CD8-positive, alpha-beta memory T cell (primary cell): Measurements from ENCODE around the gene FIGLA. TPM values are rescaled to one million over a fixed set of nuclear protein-coding genes. Genes with fewer than 3 reads are reported as not detected.

Experiments
- CTCF ChIA-PET: fragments of 350-600 bp; sonication (Branson Sonifier 250); formaldehyde crosslinking; loops from one replicate; lab custom pipeline; 2021; ENCODE audit warnings: antibody characterized with exemption; lab: Charles Lee
- POLR2A ChIA-PET: fragments of 350-600 bp; sonication (Branson Sonifier 250); formaldehyde crosslinking; loops from one replicate; lab custom pipeline; 2021; ENCODE audit warnings: antibody characterized with exemption; lab: Charles Lee
- DNase-seq, 5 donors: peaks; one replicate each; pipeline versions ENCODE4 v3.0.0 to v3.0.0-alpha.2; 2020 to 2022; ENCODE audit warnings: mixed read lengths in 1 of 5
- H3K27ac ChIP-seq: one replicate; pipeline ENCODE4 v1.7.0; 2013; ENCODE audit warnings: low read depth, mild to moderate bottlenecking, low read length, moderate library complexity
- H3K27me3 ChIP-seq: 2 replicates; pipeline ENCODE4 v1.7.0; 2013; ENCODE audit warnings: low read length, mild to moderate bottlenecking; ENCODE audit not compliant: insufficient read depth, poor library complexity, severe bottlenecking
- H3K36me3 ChIP-seq: 2 replicates; pipeline ENCODE4 v1.7.0; 2013; ENCODE audit warnings: mild to moderate bottlenecking, low read length, moderate library complexity; ENCODE audit not compliant: insufficient read depth
- H3K4me1 ChIP-seq: 2 replicates; pipeline ENCODE4 v1.7.0; 2013; ENCODE audit warnings: mild to moderate bottlenecking, low read length, moderate library complexity; ENCODE audit not compliant: insufficient read depth
- H3K4me3 ChIP-seq: 2 replicates; pipeline ENCODE4 v1.7.0; 2013; ENCODE audit warnings: mild to moderate bottlenecking, low read length
- H3K9me3 ChIP-seq: 2 replicates; pipeline ENCODE4 v1.7.0; 2013; ENCODE audit warnings: mild to moderate bottlenecking, low read length
- H3K27ac Mint-ChIP-seq, 8 donors: one replicate each; pipeline ENCODE4 v1.8.0; 2020 to 2021; ENCODE audit warnings: mixed read lengths in 8 of 8, mild to moderate bottlenecking in 6 of 8, inconsistent platforms in 3 of 8, moderate library complexity in 3 of 8
- H3K27me3 Mint-ChIP-seq, 2 donors: one replicate each; pipeline ENCODE4 v1.8.0; 2020 to 2021; ENCODE audit warnings: mixed read lengths in 2 of 2, mild to moderate bottlenecking in 1 of 2, moderate library complexity in 1 of 2
- H3K36me3 Mint-ChIP-seq, 3 donors: one replicate each; pipeline ENCODE4 v1.8.0; 2020 to 2021; ENCODE audit warnings: mixed read lengths in 3 of 3, inconsistent platforms in 1 of 3, mild to moderate bottlenecking in 1 of 3
- H3K4me1 Mint-ChIP-seq, 3 donors: one replicate each; pipeline ENCODE4 v1.8.0; 2020 to 2021; ENCODE audit warnings: mixed read lengths in 3 of 3, inconsistent platforms in 1 of 3, mild to moderate bottlenecking in 1 of 3
- H3K4me3 Mint-ChIP-seq, 7 donors: one replicate each; pipeline ENCODE4 v1.8.0; 2020 to 2021; ENCODE audit warnings: mixed read lengths in 7 of 7, mild to moderate bottlenecking in 6 of 7, moderate library complexity in 4 of 7, inconsistent platforms in 2 of 7
- H3K9me3 Mint-ChIP-seq, 5 donors: one replicate each; pipeline ENCODE4 v1.8.0; 2020 to 2022; ENCODE audit warnings: mixed read lengths in 5 of 5, mild to moderate bottlenecking in 3 of 5, moderate library complexity in 2 of 5, inconsistent platforms in 1 of 5
- polyA plus RNA-seq: library from polyadenylated mRNA; unstranded; fragments of 300-500 nt; fragmentation: Illumina TruSeq; gene quantifications from one replicate; pipeline ENCODE4 v1.2.3, GENCODE V29; 2021
- total RNA-seq, 2 experiments: library from RNA; stranded (reverse); gene quantifications; one replicate each; pipeline ENCODE4 v1.2.3, GENCODE V29; 2021

The FIGLA gene
- total and polyA plus RNA-seq, 3 experiments from 2014 or later: not detected

GRCh38 chr2:70830366-70830765 is 39.9 kb upstream of the FIGLA start:
- H3K36me3 Mint-ChIP-seq: no peaks in the 10 kb centered on the region
- Histone ChIP-seq H3K9me3 (no peaks in the 10 kb centered on the region), H3K4me3 (no peak overlapping the region), H3K4me1 (no peaks in the 10 kb centered on the region), H3K27me3 (no peaks in the 10 kb centered on the region), H3K27ac (no peak overlapping the region), H3K36me3 (no peaks in the 10 kb centered on the region)
- peaks cover 8 to 9% of the 10 kb centered on the region in 2 donors for H3K27me3 Mint-ChIP-seq
- POLR2A ChIA-PET: no interaction called here
- no peaks in the 10 kb centered on the region for H3K4me1 Mint-ChIP-seq
- no peak for DNase-seq
- H3K4me3 Mint-ChIP-seq: no peak overlapping the region
- H3K9me3 Mint-ChIP-seq: no peaks in the 10 kb centered on the region
- CTCF ChIA-PET: no interaction called here
- H3K27ac Mint-ChIP-seq: no peak overlapping the region

- Mint-ChIP-seq H3K36me3 (no peaks in the 10 kb centered on the region), H3K27ac (peak overlapping the region in 1 of 8 donors; percentile 14), H3K4me3 (no peak overlapping the region), H3K9me3 (no peaks in the 10 kb centered on the region), H3K27me3 (peaks cover 6 to 8% of the 10 kb centered on the region in 2 donors), H3K4me1 (no peaks in the 10 kb centered on the region)
- POLR2A ChIA-PET: no interaction called here
- Histone ChIP-seq H3K27ac (no peak overlapping the region), H3K27me3 (no peaks in the 10 kb centered on the region), H3K4me1 (no peaks in the 10 kb centered on the region), H3K9me3 (no peaks in the 10 kb centered on the region), H3K4me3 (no peak overlapping the region), H3K36me3 (no peaks in the 10 kb centered on the region)
- CTCF ChIA-PET: no interaction called here
- DNase-seq: no peak
These were observed 39.5 kb upstream of the FIGLA start for GRCh38 chr2:70829916-70830315.

- POLR2A ChIA-PET: no interaction called here
- H3K9me3 ChIP-seq: no peaks in the 10 kb centered on the region
- peak overlapping the region in 1 of 7 donors; percentile 30 for H3K4me3 Mint-ChIP-seq
- no peaks in the 10 kb centered on the region for H3K27me3 ChIP-seq
- no peaks in the 10 kb centered on the region for H3K9me3 Mint-ChIP-seq
- no peak overlapping the region for H3K4me3 ChIP-seq
- H3K27ac Mint-ChIP-seq: peak overlapping the region in 1 of 8 donors; percentile 14
- no peaks in the 10 kb centered on the region for H3K36me3 Mint-ChIP-seq
- H3K27me3 Mint-ChIP-seq: peaks cover 4 to 6% of the 10 kb centered on the region in 2 donors
- CTCF ChIA-PET: no interaction called here
- H3K27ac ChIP-seq: no peak overlapping the region
- H3K4me1 ChIP-seq: no peaks in the 10 kb centered on the region
- no peak for DNase-seq
- H3K36me3 ChIP-seq: no peaks in the 10 kb centered on the region
- H3K4me1 Mint-ChIP-seq: no peaks in the 10 kb centered on the region
These were observed 38.7 kb upstream of the FIGLA start for GRCh38 chr2:70828914-70829824.

GRCh38 chr2:70828115-70828514 is 37.7 kb upstream of the FIGLA start:
- H3K4me3 Mint-ChIP-seq: no peak overlapping the region

DNA sequence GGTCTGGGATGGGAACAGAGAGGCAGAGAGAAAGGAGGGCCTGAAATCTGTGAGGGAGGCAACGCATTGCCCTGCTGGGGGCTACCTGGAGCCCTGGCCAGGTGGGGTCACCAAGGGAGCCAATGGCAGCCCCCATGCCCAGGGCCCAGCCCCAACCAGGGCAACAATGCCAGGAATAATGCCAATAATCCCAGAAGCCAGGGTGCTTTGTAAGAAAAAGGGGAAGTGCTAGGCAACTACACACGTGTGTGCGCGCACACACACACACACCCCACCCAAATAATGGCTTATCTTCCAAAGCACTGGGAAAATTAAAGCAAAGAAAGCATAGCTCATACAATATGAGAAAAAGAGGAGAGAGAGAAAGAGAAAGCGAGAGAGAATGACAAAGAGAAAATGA is 36.9 kb upstream of the FIGLA start:
- H3K9me3 Mint-ChIP-seq: no peaks in the 10 kb centered on the region
- Histone ChIP-seq H3K4me3 (no peak overlapping the region), H3K27me3 (no peaks in the 10 kb centered on the region), H3K36me3 (no peaks in the 10 kb centered on the region), H3K27ac (no peak overlapping the region), H3K9me3 (no peaks in the 10 kb centered on the region), H3K4me1 (peaks cover 4% of the 10 kb centered on the region)
- no peak for DNase-seq
- peaks cover 5 to 6% of the 10 kb centered on the region in 2 donors for H3K27me3 Mint-ChIP-seq
- H3K27ac Mint-ChIP-seq: no peak overlapping the region
- H3K4me3 Mint-ChIP-seq: no peak overlapping the region
- POLR2A ChIA-PET: no interaction called here
- peaks cover 3 to 9% (median 8%) of the 10 kb centered on the region in 3 donors for H3K4me1 Mint-ChIP-seq
- no peaks in the 10 kb centered on the region for H3K36me3 Mint-ChIP-seq
- CTCF ChIA-PET: no interaction called here

More at GRCh38 chr2:70828115-70828514, 37.7 kb upstream of the FIGLA start:
- Mint-ChIP-seq H3K27ac (no peak overlapping the region), H3K27me3 (peaks cover 3 to 6% of the 10 kb centered on the region in 2 donors), H3K9me3 (no peaks in the 10 kb centered on the region), H3K36me3 (no peaks in the 10 kb centered on the region), H3K4me1 (peaks cover 0 to 1% (median under 1%) of the 10 kb centered on the region in 3 donors)
- no peak for DNase-seq
- Histone ChIP-seq H3K36me3 (no peaks in the 10 kb centered on the region), H3K4me1 (no peaks in the 10 kb centered on the region), H3K9me3 (no peaks in the 10 kb centered on the region), H3K4me3 (no peak overlapping the region), H3K27me3 (no peaks in the 10 kb centered on the region), H3K27ac (no peak overlapping the region)
- ChIA-PET CTCF (no interaction called here), POLR2A (no interaction called here)

- CTCF ChIA-PET: no interaction called here
- POLR2A ChIA-PET: no interaction called here
- Histone ChIP-seq H3K27me3 (no peaks in the 10 kb centered on the region), H3K9me3 (no peaks in the 10 kb centered on the region), H3K4me1 (peaks cover 7% of the 10 kb centered on the region), H3K4me3 (no peak overlapping the region), H3K27ac (no peak overlapping the region), H3K36me3 (no peaks in the 10 kb centered on the region)
- Mint-ChIP-seq H3K27me3 (peaks cover 5 to 6% of the 10 kb centered on the region in 2 donors), H3K4me3 (no peak overlapping the region), H3K36me3 (no peaks in the 10 kb centered on the region), H3K4me1 (peaks cover 3 to 9% (median 8%) of the 10 kb centered on the region in 3 donors), H3K9me3 (no peaks in the 10 kb centered on the region), H3K27ac (peak overlapping the region in 1 of 8 donors; percentile 0)
- DNase-seq: no peak
These were observed 36.4 kb upstream of the FIGLA start for GRCh38 chr2:70826696-70827350.

- Mint-ChIP-seq H3K4me3 (peak overlapping the region in 1 of 7 donors; percentile 21), H3K9me3 (no peaks in the 10 kb centered on the region), H3K4me1 (peaks cover 3 to 9% (median 8%) of the 10 kb centered on the region in 3 donors), H3K27ac (no peak overlapping the region), H3K36me3 (no peaks in the 10 kb centered on the region), H3K27me3 (peaks cover 4 to 11% of the 10 kb centered on the region in 2 donors)
- Histone ChIP-seq H3K4me3 (no peak overlapping the region), H3K9me3 (no peaks in the 10 kb centered on the region), H3K27ac (no peak overlapping the region), H3K27me3 (no peaks in the 10 kb centered on the region), H3K4me1 (peaks cover 7% of the 10 kb centered on the region), H3K36me3 (no peaks in the 10 kb centered on the region)
- ChIA-PET POLR2A (no interaction called here), CTCF (no interaction called here)
- no peak for DNase-seq
These were observed 32.8 kb upstream of the FIGLA start for GRCh38 chr2:70823249-70823648.

DNA sequence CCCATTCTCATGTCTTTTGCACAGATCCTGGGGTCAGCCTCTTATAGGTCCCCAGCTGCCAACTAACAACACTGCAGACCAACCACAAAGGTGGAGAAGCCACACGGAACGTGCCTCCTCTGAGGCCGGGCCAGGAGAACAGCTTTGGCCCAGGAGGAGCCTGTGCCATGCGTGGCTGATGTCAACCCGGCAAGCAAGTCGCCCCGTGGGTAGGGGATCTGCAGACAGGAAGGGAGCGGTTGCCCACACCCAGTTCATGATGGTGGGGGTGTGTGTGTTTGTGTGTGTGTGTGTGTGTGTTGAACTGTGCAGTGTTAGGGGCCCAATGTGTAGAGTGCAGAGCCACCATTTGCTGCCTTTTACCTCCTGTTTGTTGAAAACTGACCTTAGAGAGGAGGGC is 32.4 kb upstream of the FIGLA start:
- Histone ChIP-seq H3K27me3 (no peaks in the 10 kb centered on the region), H3K36me3 (no peaks in the 10 kb centered on the region), H3K4me3 (no peak overlapping the region), H3K4me1 (peaks cover 7% of the 10 kb centered on the region), H3K27ac (no peak overlapping the region), H3K9me3 (no peaks in the 10 kb centered on the region)
- Mint-ChIP-seq H3K27ac (peak overlapping the region in 1 of 8 donors; percentile 21), H3K4me1 (peaks cover 3 to 9% (median 8%) of the 10 kb centered on the region in 3 donors), H3K4me3 (peak overlapping the region in 1 of 7 donors; percentile 21), H3K9me3 (no peaks in the 10 kb centered on the region), H3K36me3 (no peaks in the 10 kb centered on the region), H3K27me3 (peaks cover 4 to 15% of the 10 kb centered on the region in 2 donors)
- no peak for DNase-seq
- ChIA-PET POLR2A (no interaction called here), CTCF (no interaction called here)
